ENCODE measurements around the gene TFIP11.

GRCh38 chr22:26499188-26499703, 13.0 kb downstream of the TFIP11 start:
- TF ChIP-seq SPI1 (IDR thresholded peaks at IDR 0.05; ENCODE audit: borderline replicate concordance, low read depth), result no peak
- no peak for TF ChIP-seq CTCF (IDR thresholded peaks at IDR 0.05; ENCODE audit: insufficient read depth, low read length)
- TF ChIP-seq GABPA (IDR thresholded peaks at IDR 0.05; ENCODE audit: low read depth), result no peak

Data from HL-60 (cell line).